IMR-90 (cell line): ENCODE measurements around the gene INSR. TPM values are rescaled to one million over a fixed set of nuclear protein-coding genes. Genes with fewer than 3 reads are reported as not detected.

Source experiments
- ATAC-seq: fragments of 200-7000 bp; cut with Tn5 transposase; 2 replicates; pipeline ENCODE4 v1.9.1; 2020; ENCODE audit warnings: low read depth, mild to moderate bottlenecking, moderate library complexity
- BruUV-seq: library from RNA; stranded (reverse); fragments of 400-500 nt; replicated peaks from 2 replicates; lab custom pipeline; 2021; lab: Mats Ljungman, UMichigan
- CTCF ChIA-PET: fragments of 300-600 bp; formaldehyde crosslinking; extraction: SDS; loops from one replicate; lab custom pipeline; 2021; ENCODE audit warnings: antibody characterized with exemption; lab: Yijun Ruan, JAX
- POLR2A ChIA-PET: fragments of 300-600 bp; sonication (Branson Sonifier 250); formaldehyde crosslinking; loops from one replicate; lab custom pipeline; 2022; ENCODE audit warnings: antibody characterized with exemption; ENCODE audit not compliant: unreplicated experiment; lab: Charles Lee
- DNase-seq: peaks from one replicate; pipeline ENCODE4 v3.0.0; 2013
- H2AFZ ChIP-seq: replicated peaks from 2 replicates; pipeline ENCODE3; 2013; ENCODE audit warnings: low read length, mild to moderate bottlenecking; ENCODE audit not compliant: poor library complexity
- H2AK5ac ChIP-seq: 2 replicates; pipeline ENCODE4 v1.6.1; 2013; ENCODE audit warnings: low read depth, low read length, inconsistent platforms
- H2AK9ac ChIP-seq: replicated peaks from 2 replicates; pipeline ENCODE3; 2013; ENCODE audit warnings: mild to moderate bottlenecking, low read depth, low read length, moderate library complexity; ENCODE audit not compliant: poor library complexity
- H2BK120ac ChIP-seq: 2 replicates; pipeline ENCODE4 v1.6.1; 2013; ENCODE audit warnings: low read depth, low read length, inconsistent platforms
- H2BK15ac ChIP-seq: 3 replicates; pipeline ENCODE4 v1.6.1; 2013; ENCODE audit warnings: low read depth, low read length, inconsistent platforms
- H2BK20ac ChIP-seq: 2 replicates; pipeline ENCODE4 v1.6.1; 2013; ENCODE audit warnings: low read depth, mild to moderate bottlenecking, inconsistent platforms, low read length, moderate library complexity
- H2BK5ac ChIP-seq: 2 replicates; pipeline ENCODE4 v1.6.1; 2013; ENCODE audit warnings: mild to moderate bottlenecking, low read depth, low read length, inconsistent platforms; ENCODE audit not compliant: poor library complexity, severe bottlenecking
- H3K14ac ChIP-seq: replicated peaks from 2 replicates; pipeline ENCODE4 v1.6.1; 2013; ENCODE audit warnings: low read depth, low read length, inconsistent platforms
- H3K18ac ChIP-seq: 2 replicates; pipeline ENCODE4 v1.6.1; 2013; ENCODE audit warnings: low read depth, low read length, control low read depth
- H3K23ac ChIP-seq: 2 replicates; pipeline ENCODE4 v1.6.1; 2013; ENCODE audit warnings: low read depth, low read length, inconsistent platforms
- H3K27ac ChIP-seq: 2 replicates; pipeline ENCODE4 v1.5.1; 2013; ENCODE audit warnings: mild to moderate bottlenecking, control low read depth, low read length; ENCODE audit not compliant: insufficient read depth
- H3K27me3 ChIP-seq: 2 replicates; pipeline ENCODE4 v1.6.1; 2013; ENCODE audit warnings: low read length; ENCODE audit not compliant: control insufficient read depth, insufficient read depth
- H3K36me3 ChIP-seq: 2 replicates; pipeline ENCODE4 v1.6.1; 2013; ENCODE audit warnings: low read length, mixed read lengths; ENCODE audit not compliant: control insufficient read depth, insufficient read depth
- H3K4ac ChIP-seq: 2 replicates; pipeline ENCODE4 v1.6.1; 2013; ENCODE audit warnings: low read depth, low read length, inconsistent platforms
- H3K4me1 ChIP-seq: 2 replicates; pipeline ENCODE4 v1.6.1; 2013; ENCODE audit warnings: low read length, mixed read lengths; ENCODE audit not compliant: control insufficient read depth, insufficient read depth
- H3K4me2 ChIP-seq: 2 replicates; pipeline ENCODE4 v1.6.1; 2013; ENCODE audit warnings: low read depth, mild to moderate bottlenecking, control low read depth, low read length, moderate library complexity
- H3K4me3 ChIP-seq: 2 replicates; pipeline ENCODE4 v1.5.1; 2013; ENCODE audit warnings: low read depth, mild to moderate bottlenecking, control low read depth, low read length, moderate library complexity; ENCODE audit not compliant: insufficient read depth
- H3K56ac ChIP-seq: 2 replicates; pipeline ENCODE4 v1.6.1; 2013; ENCODE audit warnings: low read length, inconsistent platforms; ENCODE audit not compliant: insufficient read depth; ENCODE audit errors: extremely low read depth
- H3K79me1 ChIP-seq, 2 experiments: 2 replicates each; pipeline ENCODE4 v1.6.1; 2013; ENCODE audit warnings: low read length in 2 of 2, inconsistent platforms in 1 of 2, low read depth in 1 of 2
- H3K9ac ChIP-seq: 2 replicates; pipeline ENCODE4 v1.6.1; 2013; ENCODE audit warnings: low read depth, low read length, control low read depth
- H3K9me1 ChIP-seq: 2 replicates; pipeline ENCODE4 v1.6.1; 2013; ENCODE audit warnings: low read length, inconsistent platforms; ENCODE audit not compliant: insufficient read depth
- H3K9me3 ChIP-seq: 2 replicates; pipeline ENCODE4 v1.6.1; 2013; ENCODE audit warnings: low read length; ENCODE audit not compliant: control insufficient read depth, insufficient read depth
- H4K20me1 ChIP-seq: 2 replicates; pipeline ENCODE4 v1.6.1; 2013; ENCODE audit warnings: low read length, inconsistent platforms; ENCODE audit not compliant: insufficient read depth
- H4K5ac ChIP-seq: 2 replicates; pipeline ENCODE4 v1.6.1; 2013; ENCODE audit warnings: mild to moderate bottlenecking, low read depth, low read length, control low read depth
- H4K8ac ChIP-seq, 2 experiments: 2 replicates each; pipeline ENCODE4 v1.6.1; 2013; ENCODE audit warnings: low read depth in 2 of 2, low read length in 2 of 2, control low read depth in 1 of 2, inconsistent platforms in 1 of 2
- H4K91ac ChIP-seq: 2 replicates; pipeline ENCODE4 v1.6.1; 2013; ENCODE audit warnings: low read depth, low read length, inconsistent platforms; ENCODE audit not compliant: insufficient read depth
- BHLHE40 ChIP-seq: fragments of 150-350 bp; IDR thresholded peaks from 2 replicates; pipeline ENCODE4 v1.6.1; 2016; ENCODE audit warnings: mild to moderate bottlenecking, low read depth, low read length
- CEBPB ChIP-seq: IDR thresholded peaks from 2 replicates; pipeline ENCODE4 v1.6.1; 2012; ENCODE audit warnings: low read depth, low read length, improper control_type of control experiment
- CHD1 ChIP-seq: IDR thresholded peaks from 2 replicates; pipeline ENCODE4 v1.6.1; 2012; ENCODE audit warnings: low read depth, low read length, improper control_type of control experiment
- MAZ ChIP-seq: IDR thresholded peaks from 2 replicates; pipeline ENCODE4 v1.6.1; 2012; ENCODE audit warnings: low read depth, mild to moderate bottlenecking, low read length, improper control_type of control experiment, moderate library complexity, borderline replicate concordance
- NFE2L2 ChIP-seq: fragments of 150-350 bp; IDR thresholded peaks from 2 replicates; pipeline ENCODE4 v1.6.1; 2016; ENCODE audit warnings: low read depth, mild to moderate bottlenecking, low read length
- RAD21 ChIP-seq: IDR thresholded peaks from 2 replicates; pipeline ENCODE4 v1.6.1; 2012; ENCODE audit warnings: low read length, improper control_type of control experiment
- RCOR1 ChIP-seq: IDR thresholded peaks from 2 replicates; pipeline ENCODE4 v1.6.1; 2012; ENCODE audit warnings: mild to moderate bottlenecking, low read length, improper control_type of control experiment; ENCODE audit not compliant: insufficient replicate concordance
- RFX5 ChIP-seq: IDR thresholded peaks from 2 replicates; pipeline ENCODE4 v1.8.0; 2012; ENCODE audit warnings: low read depth, mild to moderate bottlenecking, low read length, moderate library complexity
- SMC3 ChIP-seq: fragments of 150-350 bp; IDR thresholded peaks from 2 replicates; pipeline ENCODE4 v1.6.1; 2016; ENCODE audit warnings: low read depth, mild to moderate bottlenecking, antibody characterized with exemption, low read length, moderate library complexity
- WGBS, 2 experiments: methylation state at CpG; one replicate each; pipeline versions ENCODE4 v1.1.5 to v1.1.7; 2013; ENCODE audit warnings: missing lambda C conversion rate in 2 of 2; ENCODE audit not compliant: insufficient read length in 1 of 2; ENCODE audit errors: extremely low coverage in 2 of 2; 5-methylcytosine and 5-hydroxymethylcytosine counted together
- dilution Hi-C: fragments of 300-500 bp; cut with HindIII; formaldehyde crosslinking; loops from one replicate; pipeline ENCODE4 v1.14.3; 2018; ENCODE audit warnings: low sequenced_read_pairs; ENCODE audit not compliant: unreplicated experiment
- in situ Hi-C: fragments of 300-500 bp; cut with MboI; formaldehyde crosslinking; loops from 3 replicates; pipeline ENCODE4 v1.14.3; 2019; ENCODE audit warnings: low sequenced_read_pairs, inconsistent platforms, mixed read lengths
- intact Hi-C: fragments of 100-400 bp; cut with micrococcal nuclease; formaldehyde crosslinking; loops from 2 replicates; pipeline ENCODE4 v1.10.0; 2022
- polyA plus RNA-seq, 3 experiments: library from polyadenylated mRNA; depleted of rRNA; stranded (reverse); fragments of >200 nt; gene quantifications; 2 replicates each; pipeline ENCODE4 v1.2.3, GENCODE V29; 2012; ENCODE audit warnings: low replicate concordance in 1 of 3
- total RNA-seq: library from RNA; depleted of rRNA; stranded (reverse); fragments of >200 nt; gene quantifications from 2 replicates; pipeline ENCODE4 v1.2.3, GENCODE V29; 2012
- TF ChIP-seq, protein P1 (sequence below): fragments of 150-350 bp; IDR thresholded peaks from 2 replicates; pipeline ENCODE4 v1.6.1; 2016; ENCODE audit warnings: low read depth, mild to moderate bottlenecking, low read length, moderate library complexity, borderline replicate concordance

Gene INSR
- total and polyA plus RNA-seq, 2 of the 4 experiments (the other 2 are of a cell fraction), result 2.8 to 7.9 TPM

DNA sequence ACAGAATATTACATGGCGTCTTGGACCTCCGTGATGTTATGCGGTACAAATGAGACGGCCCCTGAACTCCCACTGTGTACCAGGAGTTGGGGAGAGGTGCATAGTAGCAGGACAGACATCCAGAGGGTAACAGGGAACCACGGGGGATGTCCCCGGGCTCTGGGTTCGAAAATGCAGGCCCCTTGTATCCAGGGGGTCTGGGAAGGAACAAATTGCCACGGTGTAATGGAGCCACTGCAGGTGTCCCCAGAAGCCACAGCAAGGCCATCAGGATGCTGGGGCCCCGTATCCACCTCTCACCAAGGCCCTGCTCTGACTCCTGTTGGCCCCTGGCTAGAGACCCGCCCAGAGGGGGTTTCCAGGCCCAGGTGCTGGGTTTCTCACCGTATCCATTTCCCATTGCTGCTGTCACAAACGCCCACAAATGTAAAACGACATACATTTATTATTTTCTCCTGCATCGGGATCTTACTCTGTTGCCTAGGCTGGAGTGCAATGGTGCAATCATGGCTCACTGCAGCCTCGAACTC, 77.8 kb downstream of the INSR start:
- no peak overlapping the region for H4K8ac ChIP-seq
- H2BK20ac ChIP-seq, result no peak overlapping the region
- intact Hi-C loops (no loop called here), dilution Hi-C loops (no loop called here), in situ Hi-C loops (no loop called here)
- H4K20me1 ChIP-seq, result peaks cover 5% of the 10 kb centered on the region; the same call in 1 of the 2 replicates
- H3K4me1 ChIP-seq, result peaks cover 2% of the 10 kb centered on the region; the same call in 1 of the 2 replicates
- no peak for ATAC-seq
- H2BK120ac ChIP-seq, result no peak overlapping the region
- CTCF ChIA-PET, result no interaction called here
- POLR2A ChIA-PET, result no interaction called here
- H2BK5ac ChIP-seq, result no peak overlapping the region
- H2AK9ac ChIP-seq, result no peak overlapping the region
- H3K9me3 ChIP-seq, result no peaks in the 10 kb centered on the region
- no peak overlapping the region for H4K91ac ChIP-seq
- H3K18ac ChIP-seq, result no peak overlapping the region
- H2AK5ac ChIP-seq, result no peak overlapping the region
- no peak overlapping the region for H2AFZ ChIP-seq
- H3K14ac ChIP-seq, result no peak overlapping the region
- H2BK15ac ChIP-seq, result no peak overlapping the region
- WGBS, 2 experiments, result 82% methylated on average over 9 of the region's 15 CpGs; no CpG with 5 or more reads in 1 of the 2 experiments
- H3K4me3 ChIP-seq, result no peak overlapping the region
- TF ChIP-seq CHD1 (no peak), BHLHE40 (no peak), MAZ (no peak), CEBPB (no peak), RFX5 (no peak), SMC3 (no peak), NFE2L2 (no peak), RAD21 (no peak), RCOR1 (no peak)
- TF ChIP-seq, protein P1, sequence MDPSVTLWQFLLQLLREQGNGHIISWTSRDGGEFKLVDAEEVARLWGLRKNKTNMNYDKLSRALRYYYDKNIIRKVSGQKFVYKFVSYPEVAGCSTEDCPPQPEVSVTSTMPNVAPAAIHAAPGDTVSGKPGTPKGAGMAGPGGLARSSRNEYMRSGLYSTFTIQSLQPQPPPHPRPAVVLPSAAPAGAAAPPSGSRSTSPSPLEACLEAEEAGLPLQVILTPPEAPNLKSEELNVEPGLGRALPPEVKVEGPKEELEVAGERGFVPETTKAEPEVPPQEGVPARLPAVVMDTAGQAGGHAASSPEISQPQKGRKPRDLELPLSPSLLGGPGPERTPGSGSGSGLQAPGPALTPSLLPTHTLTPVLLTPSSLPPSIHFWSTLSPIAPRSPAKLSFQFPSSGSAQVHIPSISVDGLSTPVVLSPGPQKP, result no peak
- H3K27me3 ChIP-seq, result no peaks in the 10 kb centered on the region
- H3K4ac ChIP-seq, result no peak overlapping the region
- H3K27ac ChIP-seq, result no peak overlapping the region
- H3K9ac ChIP-seq, result no peak overlapping the region
- H3K4me2 ChIP-seq, result no peak overlapping the region
- H3K36me3 ChIP-seq, result no peaks in the 10 kb centered on the region
- no peak overlapping the region for H3K23ac ChIP-seq
- H3K79me1 ChIP-seq, result no peaks in the 10 kb centered on the region
- no peaks in the 10 kb centered on the region for H3K9me1 ChIP-seq
- no peak overlapping the region for H4K5ac ChIP-seq
- DNase-seq, result no peak
- H3K56ac ChIP-seq, result no peak overlapping the region
- no TSS peak for BruUV-seq
